C4-2B (cell line): ENCODE results near the gene CHPF2.

Source experiments
- H3K27ac ChIP-seq: fragments of 450-650 bp; 2 replicates; pipeline ENCODE4 v1.5.1; 2017
- CTCF ChIP-seq: fragments of 450-650 bp; conservative IDR thresholded peaks from 2 replicates; pipeline ENCODE4 v1.5.1; 2017; ENCODE audit warnings: mild to moderate bottlenecking
- ZFX ChIP-seq: fragments of 450-650 bp; IDR thresholded peaks from 2 replicates; pipeline ENCODE4 v1.6.1; 2017

CHPF2 gene

GRCh38 chr7:151252961-151253711 is 20.9 kb downstream of the CHPF2 start:
- TF ChIP-seq CTCF (no peak), ZFX (no peak)
- no peak overlapping the region for H3K27ac ChIP-seq

- TF ChIP-seq ZFX (no peak), CTCF (no peak)
- no peak overlapping the region for H3K27ac ChIP-seq
Measured at GRCh38 chr7:151254316-151254715, 22.0 kb downstream of the CHPF2 start.

GRCh38 chr7:151254851-151255250 is 22.6 kb downstream of the CHPF2 start:
- H3K27ac ChIP-seq = no peak overlapping the region
- TF ChIP-seq CTCF (no peak), ZFX (no peak)

- no peak overlapping the region for H3K27ac ChIP-seq
- TF ChIP-seq CTCF (no peak), ZFX (no peak)
Measured at GRCh38 chr7:151255390-151255789, 23.1 kb downstream of the CHPF2 start.

- TF ChIP-seq CTCF = no peak
- no peak overlapping the region for H3K27ac ChIP-seq
Measured at GRCh38 chr7:151256410-151257045, 24.2 kb downstream of the CHPF2 start.

- H3K27ac ChIP-seq = no peak overlapping the region
- TF ChIP-seq ZFX = no peak
- no peak for TF ChIP-seq CTCF
Measured at GRCh38 chr7:151257990-151258389, 25.7 kb downstream of the CHPF2 start.

- no peak overlapping the region for H3K27ac ChIP-seq
- TF ChIP-seq CTCF (no peak), ZFX (no peak)
Measured at GRCh38 chr7:151260471-151260870, 28.2 kb downstream of the CHPF2 start.
